Measurements from ENCODE around the gene FOXI1.

DNA sequence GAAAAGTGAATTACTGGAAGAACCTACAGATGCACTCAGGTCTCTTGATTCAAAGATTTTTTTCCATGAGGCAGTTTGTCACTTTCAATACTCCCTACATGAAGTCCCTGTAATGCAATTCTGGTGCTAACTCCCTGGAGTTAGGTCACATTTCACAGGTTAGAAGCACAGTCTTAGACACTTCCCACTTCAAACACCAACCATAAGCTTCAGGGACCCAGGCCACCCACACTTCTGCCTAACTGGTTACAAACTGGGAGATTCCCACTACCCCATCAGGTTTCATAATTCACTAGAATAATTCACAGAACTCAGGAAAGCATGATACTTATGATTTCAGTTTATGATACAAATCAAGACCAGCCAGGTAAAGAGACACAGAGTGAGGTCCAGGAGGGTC lies 29.0 kb upstream of the FOXI1 start:
- TF ChIP-seq GATA2 (IDR thresholded peaks at IDR 0.05; ENCODE audit: low read depth, low read length) = no peak
- no peak for TF ChIP-seq GATA3 (IDR thresholded peaks at IDR 0.05; ENCODE audit: low read depth, low read length)
